Measurements from ENCODE around the gene ZNF10.
A peak's percentile ranks its signal among the peaks of the same experiment; 100 is the strongest.

Gene ZNF10

DNA sequence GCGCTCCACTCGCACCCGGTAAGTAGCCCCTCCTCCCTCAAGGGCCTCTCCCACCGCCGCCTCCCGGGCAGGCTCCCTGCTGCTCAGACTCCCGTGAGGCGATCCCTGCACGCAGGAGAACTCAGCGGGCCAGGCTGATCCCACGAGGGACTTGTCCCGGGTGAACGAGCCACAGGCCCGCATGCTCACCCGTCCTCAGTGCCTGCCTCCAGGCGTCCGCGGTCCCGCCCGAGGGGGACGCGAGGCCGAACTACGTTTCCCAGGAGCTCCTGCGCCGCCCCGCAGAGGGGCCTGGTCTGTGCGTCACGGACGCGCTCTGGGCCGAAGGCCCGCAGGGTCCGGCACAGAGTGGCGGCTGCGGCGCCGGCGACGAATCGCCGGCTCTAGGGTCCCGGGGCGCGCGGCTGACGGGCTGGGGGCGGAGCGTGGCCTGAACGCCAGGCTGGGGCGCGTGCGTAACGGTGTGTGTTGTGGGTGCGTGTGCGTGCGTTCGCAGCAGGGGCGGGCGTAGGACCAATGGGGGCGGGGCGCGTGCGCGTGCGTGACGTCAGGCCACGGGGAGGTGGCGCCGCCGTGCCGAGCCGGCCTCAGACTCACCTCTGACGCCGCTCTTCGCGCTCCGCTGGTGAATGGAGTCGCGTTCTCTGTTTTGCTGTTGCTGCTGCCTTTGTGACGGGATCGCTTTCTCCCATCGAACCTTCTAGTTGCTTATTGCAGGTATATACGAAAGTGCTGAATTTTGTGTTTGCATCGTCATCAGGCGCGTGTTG is at the start of gene ZNF10, which contains the start of gene ZNF891:
Gene ZNF10, plus strand, starts transcription at position 590 of the 770 bp plus-strand sequence. CDS start 13,866 bp downstream, outside the sequence.
Gene ZNF891, minus strand, starts transcription at position 237 of the 770 bp plus-strand sequence. CDS start 8,356 bp downstream, outside the sequence.
- peak; percentile 92 for DNase-seq (ENCODE audit: low read depth)

- DNase-seq (ENCODE audit: low read depth): no peak
These were observed 49.2 kb upstream of the ZNF10 start for GRCh38 chr12:133081159-133081780.

- no peak for DNase-seq (ENCODE audit: low read depth)
These were observed 47.1 kb upstream of the ZNF10 start for GRCh38 chr12:133083345-133083744.

- no peak for DNase-seq (ENCODE audit: low read depth)
These were observed 24.8 kb upstream of the ZNF10 start for GRCh38 chr12:133105620-133106019.

DNA sequence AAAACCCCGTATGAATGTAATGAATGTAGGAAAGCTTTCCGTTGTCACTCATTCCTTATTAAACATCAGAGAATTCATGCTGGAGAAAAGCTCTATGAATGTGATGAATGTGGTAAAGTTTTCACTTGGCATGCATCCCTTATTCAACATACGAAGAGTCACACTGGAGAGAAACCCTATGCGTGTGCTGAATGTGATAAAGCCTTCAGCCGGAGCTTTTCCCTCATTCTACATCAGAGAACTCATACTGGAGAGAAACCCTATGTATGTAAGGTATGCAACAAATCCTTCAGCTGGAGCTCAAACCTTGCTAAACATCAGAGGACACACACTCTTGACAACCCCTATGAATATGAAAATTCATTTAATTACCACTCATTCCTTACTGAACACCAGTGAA is 24.2 kb upstream of the ZNF10 start:
- DNase-seq (ENCODE audit: low read depth): no peak

DNA sequence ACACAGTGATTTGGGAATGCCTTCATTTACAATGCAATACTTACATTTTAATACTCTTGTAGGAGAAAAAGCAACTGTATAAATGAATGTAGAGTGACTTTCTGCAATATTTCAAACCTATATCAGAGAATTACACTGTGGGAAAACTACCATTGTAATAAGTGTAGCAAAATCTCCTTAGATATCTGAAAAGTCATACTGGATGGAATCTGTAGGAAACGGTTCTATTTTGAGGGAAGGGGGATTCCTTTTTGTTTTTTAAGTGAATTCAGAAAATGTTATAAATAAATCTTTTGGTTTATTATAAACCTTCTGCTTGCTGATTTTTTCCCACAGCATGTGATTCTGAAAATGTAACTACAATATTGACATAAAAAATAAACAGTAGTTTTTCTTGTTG is 23.3 kb upstream of the ZNF10 start:
- DNase-seq (ENCODE audit: low read depth): no peak

DNA sequence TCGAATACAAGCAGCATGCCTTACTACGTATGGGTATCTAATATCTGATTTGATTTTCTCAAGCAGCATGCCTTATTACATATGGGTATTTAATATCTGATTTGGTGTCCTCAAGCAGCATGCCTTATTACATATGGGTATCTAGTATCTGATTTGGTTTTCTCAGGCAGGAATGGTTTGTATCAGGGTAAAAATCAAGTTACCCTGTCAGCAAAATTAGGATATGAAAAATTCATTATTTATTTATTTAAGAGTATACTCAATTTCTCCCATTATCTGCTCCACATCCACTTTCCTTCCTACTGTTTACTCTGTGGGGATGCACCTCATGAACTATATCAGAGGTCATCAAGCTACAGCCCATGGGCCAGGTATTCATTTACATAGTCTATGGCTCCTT is 22.3 kb upstream of the ZNF10 start:
- DNase-seq (ENCODE audit: low read depth): no peak

GRCh38 chr12:133120385-133121191 is 9.8 kb upstream of the ZNF10 start:
- DNase-seq (ENCODE audit: low read depth): no peak

DNA sequence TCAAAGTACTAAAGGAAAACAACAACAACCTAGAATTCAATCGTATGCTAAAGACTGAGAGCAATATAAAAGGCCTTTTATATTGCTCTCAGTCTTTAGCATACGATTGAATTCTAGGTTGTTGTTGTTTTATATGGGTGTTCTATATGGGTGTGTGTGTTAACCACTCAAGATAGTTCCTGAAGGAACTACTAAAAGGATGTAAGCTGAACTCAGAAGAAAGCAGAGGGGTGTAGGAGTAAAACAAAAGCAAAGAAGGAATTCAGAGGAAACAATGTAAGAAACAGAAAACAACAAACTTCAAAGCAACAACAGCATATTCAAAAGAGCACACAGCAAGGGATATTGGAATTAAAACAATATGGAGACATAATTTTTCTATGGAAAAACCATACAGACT is 5.8 kb upstream of the ZNF10 start:
- DNase-seq (ENCODE audit: low read depth): no peak

- DNase-seq (ENCODE audit: low read depth): no peak
These were observed 924 bp upstream of the ZNF10 start for GRCh38 chr12:133129368-133130037.

GRCh38 chr12:133130808-133131128 is 341 bp downstream of the ZNF10 start:
- no peak for DNase-seq (ENCODE audit: low read depth)

DNA sequence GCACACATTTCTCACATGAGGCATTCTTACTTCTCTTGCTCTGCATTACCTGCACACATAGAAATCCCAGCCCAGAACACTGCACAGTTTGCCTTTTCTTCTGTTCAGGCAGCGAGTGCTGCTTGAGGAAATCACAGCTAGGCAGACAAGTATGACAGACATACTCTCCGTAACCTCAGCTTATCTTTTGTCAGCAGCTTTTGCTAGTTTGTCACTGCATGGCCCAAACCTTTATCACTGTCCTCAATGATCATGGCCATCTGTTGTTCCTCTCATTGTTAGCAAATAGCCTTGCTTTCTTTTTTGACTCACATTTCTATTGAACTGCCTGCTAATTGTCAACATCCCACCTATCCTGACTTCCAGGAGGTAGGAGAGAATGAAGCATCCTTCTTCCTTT is 5.3 kb downstream of the ZNF10 start:
- no peak for DNase-seq (ENCODE audit: low read depth)

DNA sequence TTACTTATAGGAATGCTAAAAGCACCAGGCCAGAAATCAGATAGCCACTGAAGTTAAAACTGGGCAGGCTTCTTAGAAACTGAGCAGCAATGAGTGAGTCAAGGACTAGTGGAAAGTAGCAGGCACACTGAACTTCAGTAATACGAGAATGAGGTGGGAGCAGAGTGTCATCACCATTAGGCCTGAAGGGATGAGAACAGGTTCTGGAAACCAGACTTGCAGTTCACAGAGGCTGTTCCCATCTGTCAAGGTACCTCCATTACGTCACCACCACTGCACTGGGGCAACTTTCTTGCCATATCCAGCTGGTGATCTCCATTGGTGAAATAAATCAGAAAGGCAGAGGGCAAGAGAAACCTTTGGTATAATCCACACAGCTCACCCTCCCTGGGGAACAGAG is 15.6 kb downstream of the ZNF10 start:
- no peak for DNase-seq (ENCODE audit: low read depth)

- no peak for DNase-seq (ENCODE audit: low read depth)
These were observed 25.8 kb downstream of the ZNF10 start for GRCh38 chr12:133156125-133156690.

DNA sequence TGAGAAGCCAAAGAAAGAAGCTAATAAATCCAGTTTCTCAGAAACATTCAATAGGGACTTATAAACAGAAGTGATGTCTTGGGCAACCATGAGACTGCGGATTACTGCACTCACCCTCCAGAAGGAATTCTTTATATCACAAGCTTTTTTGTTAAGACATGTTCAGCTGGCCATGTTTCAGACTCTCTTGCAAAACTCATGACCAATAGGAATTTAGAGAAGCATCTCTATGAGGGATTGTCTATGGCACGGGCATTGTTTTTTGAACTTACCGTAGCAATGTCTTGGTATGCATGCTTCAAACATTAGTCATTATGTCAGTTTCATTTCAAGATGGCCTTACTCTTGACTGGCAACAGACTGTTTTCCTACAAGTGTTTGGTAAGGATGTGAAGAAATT is 35.3 kb downstream of the ZNF10 start:
- no peak for DNase-seq (ENCODE audit: low read depth)

DNA sequence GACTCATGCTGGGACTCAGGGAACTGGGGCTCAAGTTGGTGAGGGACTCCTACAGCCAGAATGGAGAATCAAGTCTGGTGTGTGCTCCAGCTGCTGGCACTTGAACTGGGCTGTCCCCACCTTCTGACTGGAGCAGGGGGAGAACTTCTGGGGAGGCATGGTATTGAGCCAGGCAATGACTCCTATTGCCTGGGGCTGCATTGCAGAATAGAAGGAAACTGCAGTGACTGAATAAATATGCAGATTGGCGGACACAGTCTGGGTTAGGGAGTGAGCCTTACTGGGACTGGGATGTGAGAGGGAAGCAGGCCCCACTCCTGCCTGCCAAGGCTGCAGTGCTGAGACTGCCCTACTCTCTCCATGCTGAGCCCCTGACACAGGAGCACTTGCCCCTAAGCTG is 42.1 kb downstream of the ZNF10 start:
- DNase-seq (ENCODE audit: low read depth): no peak

GRCh38 chr12:133174901-133175300 is 44.5 kb downstream of the ZNF10 start:
- DNase-seq (ENCODE audit: low read depth): no peak

GRCh38 chr12:133180669-133181068 is 50.2 kb downstream of the ZNF10 start:
- no peak for DNase-seq (ENCODE audit: low read depth)

DNA sequence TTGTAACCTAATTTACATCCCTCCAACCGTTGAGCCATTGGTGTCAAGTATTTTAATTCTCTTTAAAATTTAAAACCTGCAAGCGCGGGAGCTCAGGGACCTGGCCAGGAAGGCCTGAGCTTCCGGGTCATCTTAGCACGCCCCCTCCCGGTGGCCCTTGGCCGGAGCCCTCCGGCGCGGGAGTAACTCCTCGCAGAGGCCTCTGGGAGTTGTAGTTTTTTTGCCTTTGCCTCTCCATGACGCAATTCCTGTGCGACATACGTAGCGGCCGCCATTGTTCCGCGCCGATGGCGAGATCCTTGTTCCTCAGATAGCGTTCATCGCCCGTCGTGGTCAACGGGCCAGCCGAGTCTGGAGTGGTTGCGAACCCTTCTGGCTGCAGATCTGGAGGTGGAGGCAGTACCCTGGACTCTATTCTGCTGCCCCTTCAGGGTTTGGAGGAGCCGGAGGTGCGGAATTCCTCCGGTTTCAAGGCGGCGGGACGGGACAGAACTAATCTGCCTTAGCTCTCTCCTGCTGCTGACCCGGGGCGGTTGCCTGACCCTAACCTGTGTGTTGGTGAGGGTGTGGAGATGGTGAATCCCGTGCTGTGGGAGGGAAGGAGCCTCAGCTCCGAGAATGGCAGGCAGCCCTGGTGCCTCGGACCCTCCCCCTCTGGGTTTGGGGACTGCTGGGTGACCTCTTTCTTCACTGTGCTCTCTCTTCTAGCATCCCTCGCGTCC is 51.0 kb downstream of the ZNF10 start, which contains the start of gene ZNF268:
Gene ZNF268, plus strand, starts transcription at position 258 of the 722 bp plus-strand sequence. CDS start 503 bp downstream, outside the sequence.
- DNase-seq (ENCODE audit: low read depth): peak; percentile 89

GRCh38 chr12:133190176-133190575 is 59.7 kb downstream of the ZNF10 start:
- no peak for DNase-seq (ENCODE audit: low read depth)

GRCh38 chr12:133192847-133193246 is 62.4 kb downstream of the ZNF10 start:
- no peak for DNase-seq (ENCODE audit: low read depth)

Measured in stimulated activated CD8-positive, alpha-beta memory T cell treated with anti-CD3 and anti-CD28 coated beads, Interleukin-15, amount 100 ng/mL, for 24 hours (primary cell).